CD4-positive, alpha-beta T cell treated with Interleukin-10 for 1 hour (primary cell): ENCODE measurements around the gene PFKP.
A peak's percentile ranks its signal among the peaks of the same experiment; 100 is the strongest.
"Not testable (repeated sequence)": the region's sequence is repeated elsewhere in the genome, so short reads cannot be mapped to it uniquely, and the experiment has no call there.

Experiments
- DNase-seq: peaks from one replicate; pipeline ENCODE4 v3.0.0-alpha.2; 2020

PFKP gene

DNA sequence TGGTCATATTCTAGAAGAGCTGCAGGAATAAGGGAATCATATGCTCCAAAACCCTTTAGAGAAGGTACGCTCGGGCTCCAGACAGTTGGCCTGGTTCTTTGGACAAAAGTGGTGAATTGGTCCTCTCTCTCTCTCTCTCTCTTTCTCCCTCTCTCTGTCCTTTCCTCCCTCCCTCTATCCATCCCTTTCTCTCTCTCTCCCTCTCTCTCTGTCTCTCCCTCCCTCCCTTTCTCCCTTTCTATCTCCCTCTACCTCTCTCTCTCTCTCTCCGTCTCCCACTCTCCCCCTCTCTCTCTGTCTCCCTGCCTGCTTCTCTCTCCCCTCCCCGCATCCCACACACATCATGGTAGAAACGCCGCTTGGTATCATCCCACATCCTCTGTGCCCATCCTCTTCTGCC, 19.8 kb upstream of the PFKP start:
- no peak for DNase-seq

DNA sequence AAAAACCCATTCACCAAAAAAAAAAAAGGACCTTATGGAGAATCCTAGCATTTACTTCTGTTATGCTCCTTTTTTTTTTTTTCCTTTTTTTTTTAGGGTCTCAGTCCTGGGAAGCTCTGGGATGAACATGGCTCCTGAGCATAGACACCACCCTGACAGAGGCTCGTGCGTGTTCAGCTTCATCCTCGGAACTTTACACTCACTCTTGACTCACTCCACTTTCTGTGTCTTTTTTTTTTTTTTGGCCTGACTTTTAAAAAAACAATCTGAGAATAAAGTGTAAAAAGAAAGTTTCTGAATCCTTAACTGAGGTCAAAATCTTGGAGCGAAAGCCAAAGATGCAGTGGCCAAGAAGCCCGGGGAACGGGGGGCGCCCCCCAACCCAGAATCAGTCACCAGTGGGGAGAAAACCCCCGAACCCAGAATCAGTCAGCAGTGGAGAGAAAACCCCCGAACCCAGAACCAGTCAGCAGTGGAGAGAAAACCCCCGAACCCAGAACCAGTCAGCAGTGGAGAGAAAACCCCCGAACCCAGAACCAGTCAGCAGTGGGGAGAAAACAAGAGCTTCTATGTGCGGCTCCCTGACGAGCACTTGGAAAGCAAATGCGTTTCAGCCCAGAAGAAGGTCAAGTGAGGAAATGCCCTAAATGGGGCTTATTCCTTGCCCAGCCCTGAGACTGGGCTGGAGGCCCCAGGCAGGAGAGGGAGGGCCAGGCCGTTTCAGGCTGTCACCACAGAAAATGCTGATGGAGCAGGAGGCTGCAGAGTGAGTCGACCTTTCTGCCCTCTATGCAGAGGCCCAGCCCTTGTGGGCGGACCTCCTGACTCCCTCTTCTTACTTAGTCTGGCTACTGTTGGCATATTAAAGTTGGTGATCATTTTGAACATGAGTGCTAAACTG, 19.0 kb upstream of the PFKP start:
- DNase-seq: no peak

DNA sequence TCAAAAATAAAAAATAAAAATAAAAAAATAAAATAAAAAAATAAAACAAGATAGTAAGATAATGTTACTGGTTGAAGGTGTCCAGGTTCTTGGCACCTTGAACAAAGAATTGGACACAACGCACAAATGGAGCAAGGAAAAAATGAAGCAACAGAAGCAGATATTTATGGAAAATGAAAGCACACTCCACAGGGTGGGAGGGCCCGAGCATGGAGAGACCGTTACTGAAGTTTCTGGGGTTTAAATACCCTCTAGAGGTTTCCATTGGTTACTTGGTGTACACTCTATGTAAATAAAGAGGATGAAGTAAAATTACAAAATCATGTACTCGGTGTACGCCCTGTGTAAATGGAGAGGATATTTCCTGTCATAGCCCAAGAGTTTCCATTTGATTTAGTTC, 15.7 kb upstream of the PFKP start:
- no peak for DNase-seq

DNA sequence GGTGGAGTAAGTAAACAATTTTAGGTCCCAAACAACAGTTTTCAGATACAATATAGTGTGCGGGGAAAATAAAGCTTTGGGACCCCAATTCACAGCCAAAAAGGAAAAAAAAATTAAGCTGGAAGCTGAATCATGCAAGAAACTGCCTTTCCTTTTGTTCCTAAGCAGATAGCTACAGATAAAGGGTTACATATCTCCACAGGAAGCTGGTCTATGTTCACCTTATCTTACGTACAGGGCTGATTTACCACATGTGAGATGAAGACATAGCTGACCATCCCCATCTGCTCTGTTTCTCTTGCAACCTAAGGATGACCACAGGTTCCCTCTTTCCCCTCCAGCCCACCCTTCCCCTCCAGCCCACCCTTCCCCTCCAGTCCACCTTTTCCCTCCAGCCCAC, 14.2 kb upstream of the PFKP start:
- DNase-seq: no peak

DNA sequence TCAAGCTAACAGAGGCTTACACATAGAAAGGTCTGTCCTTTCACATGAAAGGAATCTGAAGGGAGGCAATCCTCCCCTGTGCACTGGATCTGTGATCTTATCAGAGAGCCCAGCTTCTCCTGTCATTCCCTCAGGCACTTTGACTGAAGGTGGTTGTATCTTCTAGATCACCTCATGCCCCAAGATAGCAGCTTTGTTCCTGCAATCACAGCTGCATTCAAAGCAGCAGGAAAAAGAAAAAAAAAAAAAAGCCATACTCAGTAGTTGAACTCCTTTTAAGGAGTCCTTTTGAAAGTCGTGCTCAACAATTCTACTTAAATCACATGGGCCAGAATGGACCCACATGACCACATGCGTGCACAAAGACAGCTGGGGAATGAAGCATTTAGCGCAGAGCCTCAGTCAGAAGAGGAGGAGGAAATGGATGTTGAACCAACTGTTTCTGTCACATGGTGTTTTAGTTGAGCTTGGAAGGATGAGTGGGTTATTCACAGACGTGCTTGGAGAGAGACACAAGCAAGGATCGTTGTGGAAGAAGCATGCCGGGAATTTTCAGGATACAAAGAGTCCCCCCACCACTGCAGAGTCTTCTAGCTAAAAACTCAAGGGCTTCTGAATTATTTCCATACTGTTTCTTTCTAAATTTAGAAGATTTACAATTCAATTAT, 13.0 kb upstream of the PFKP start:
- no peak for DNase-seq

DNA sequence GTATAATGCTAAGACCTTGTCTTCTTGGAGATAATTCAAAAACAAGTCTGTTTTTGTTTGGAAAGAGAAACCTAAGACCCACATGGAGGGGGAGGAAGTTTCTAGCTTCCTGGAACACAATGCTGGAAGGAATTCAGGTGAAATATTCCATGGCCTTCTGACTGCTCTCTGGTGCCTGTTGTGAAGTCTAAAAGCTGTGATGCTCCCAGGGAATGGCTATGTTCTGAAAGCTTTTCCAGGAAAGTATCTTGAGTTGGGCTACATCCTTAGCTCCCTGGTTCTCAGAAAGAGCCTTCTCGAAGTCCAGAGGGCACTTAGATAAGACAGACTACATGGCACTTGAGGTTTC, 12.5 kb upstream of the PFKP start:
- no peak for DNase-seq

DNA sequence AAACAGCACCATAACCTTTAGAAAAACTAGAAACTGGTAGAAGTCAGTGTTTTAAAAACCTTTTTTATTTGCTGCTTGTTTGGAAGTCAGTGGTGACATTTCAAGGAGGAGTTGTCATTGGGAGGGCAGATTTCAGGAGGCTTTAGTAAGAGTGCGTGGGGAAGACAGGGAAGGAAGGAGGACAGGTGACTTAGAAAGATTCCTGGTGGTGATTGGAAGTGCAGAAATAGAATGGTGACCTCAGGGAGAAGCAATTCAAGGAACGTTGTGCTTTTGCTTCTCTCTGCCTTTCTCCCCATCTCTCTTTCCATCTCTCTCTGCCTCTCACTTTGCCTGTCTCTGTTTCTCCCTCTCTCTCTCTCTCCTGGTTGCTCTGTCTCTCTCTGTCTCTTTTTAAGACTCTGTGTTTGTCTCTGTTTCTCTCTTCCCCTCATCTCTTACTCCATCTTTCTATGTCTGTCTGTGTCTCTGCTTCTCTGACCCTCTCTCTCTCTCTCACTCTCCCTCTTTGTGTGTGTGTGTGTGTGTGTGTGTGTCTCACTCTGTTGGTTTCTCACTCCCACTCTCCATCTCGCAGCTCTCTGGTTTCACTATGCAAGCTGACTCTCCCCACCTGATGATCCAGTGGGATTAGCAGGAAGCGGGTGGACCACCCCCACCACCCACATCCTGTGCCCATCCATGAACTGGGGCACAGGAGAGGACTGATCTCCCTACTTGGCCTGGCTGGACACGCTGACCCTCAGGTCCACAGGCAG, 10.9 kb upstream of the PFKP start:
- no peak for DNase-seq

DNA sequence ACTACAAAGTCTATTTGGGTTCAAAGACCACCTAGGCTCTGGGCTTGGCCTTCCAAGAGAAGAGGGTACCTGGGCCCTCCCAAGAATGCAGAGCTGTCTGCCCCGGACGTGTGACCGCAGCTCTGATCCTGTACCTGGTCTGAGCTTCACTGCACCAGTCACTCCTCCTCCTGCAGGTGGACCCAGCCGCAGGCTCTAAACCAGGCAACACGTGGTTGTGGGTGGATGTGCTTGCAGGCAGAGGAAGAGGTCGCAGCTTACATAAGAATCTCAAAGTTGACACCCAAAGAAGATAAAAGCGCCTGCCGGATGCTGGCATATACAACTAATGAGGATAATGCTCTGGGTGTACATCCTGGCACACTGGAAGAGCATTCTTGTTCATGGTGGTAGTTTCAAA, 9.4 kb upstream of the PFKP start:
- peak; percentile 20 for DNase-seq

DNA sequence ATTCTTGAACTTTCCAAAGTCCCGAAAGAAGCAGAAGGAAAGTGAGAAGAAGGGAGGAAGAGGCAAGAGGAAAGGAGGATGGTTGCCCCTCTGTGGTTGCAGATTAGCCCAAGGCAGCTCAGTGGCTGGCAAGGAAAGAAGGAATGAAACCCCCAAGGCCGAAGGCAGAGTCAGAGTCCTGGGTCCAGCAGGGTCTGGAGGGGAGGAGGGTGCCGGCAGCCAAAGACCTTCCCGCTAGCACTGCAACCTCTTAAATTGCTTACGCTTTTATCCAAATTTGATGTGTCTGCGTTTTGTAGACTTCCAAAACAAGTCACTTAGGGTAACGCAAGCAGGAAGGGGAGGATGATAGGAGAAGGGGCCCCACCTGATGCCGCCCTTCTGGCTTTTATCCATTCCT, 7.4 kb upstream of the PFKP start:
- no peak for DNase-seq

DNA sequence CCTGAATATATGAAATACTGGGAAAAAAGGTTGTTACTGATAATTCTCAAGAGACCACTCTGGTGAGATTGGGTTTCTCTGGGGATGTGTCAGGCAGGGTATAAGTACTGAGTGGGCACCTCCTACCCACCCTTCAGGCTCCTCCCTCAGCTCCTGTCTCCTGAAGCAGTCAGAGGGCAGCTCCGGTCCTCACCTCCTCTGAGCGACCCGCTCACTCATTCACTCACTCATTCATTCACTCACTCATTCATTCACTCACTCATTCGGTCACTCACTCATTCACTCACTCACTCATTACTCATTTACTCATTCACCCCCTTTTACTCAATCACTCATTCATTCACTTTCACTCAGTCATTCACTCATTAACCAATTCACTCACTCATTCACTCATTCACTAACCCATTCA, 6.9 kb upstream of the PFKP start:
- DNase-seq: no peak

DNA sequence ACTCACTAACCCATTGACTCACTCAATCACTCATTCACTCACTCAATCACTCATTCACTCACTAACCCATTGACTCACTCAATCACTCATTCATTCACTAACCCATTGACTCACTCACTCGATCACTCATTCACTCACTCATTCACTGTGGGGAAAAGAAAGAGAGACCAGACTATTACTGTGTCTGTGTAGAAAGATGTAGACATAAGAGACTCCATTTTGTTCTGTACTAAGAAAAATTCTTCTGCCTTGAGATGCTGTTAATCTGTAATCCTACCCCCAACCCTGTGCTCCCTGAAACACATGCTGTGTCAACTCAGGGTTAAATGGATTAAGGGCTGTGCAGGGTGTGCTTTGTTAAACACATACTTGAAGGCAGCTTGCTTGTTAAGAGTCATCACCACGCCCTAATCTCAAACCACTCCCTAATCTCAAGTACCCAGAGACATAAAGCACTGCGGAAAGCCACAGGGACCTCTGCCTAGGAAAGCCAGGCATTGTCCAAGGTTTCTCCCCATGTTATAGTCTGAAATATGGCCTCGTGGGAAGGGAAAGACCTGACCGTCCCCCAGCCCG, 5.9 kb upstream of the PFKP start:
- not testable (repeated sequence) for DNase-seq

DNA sequence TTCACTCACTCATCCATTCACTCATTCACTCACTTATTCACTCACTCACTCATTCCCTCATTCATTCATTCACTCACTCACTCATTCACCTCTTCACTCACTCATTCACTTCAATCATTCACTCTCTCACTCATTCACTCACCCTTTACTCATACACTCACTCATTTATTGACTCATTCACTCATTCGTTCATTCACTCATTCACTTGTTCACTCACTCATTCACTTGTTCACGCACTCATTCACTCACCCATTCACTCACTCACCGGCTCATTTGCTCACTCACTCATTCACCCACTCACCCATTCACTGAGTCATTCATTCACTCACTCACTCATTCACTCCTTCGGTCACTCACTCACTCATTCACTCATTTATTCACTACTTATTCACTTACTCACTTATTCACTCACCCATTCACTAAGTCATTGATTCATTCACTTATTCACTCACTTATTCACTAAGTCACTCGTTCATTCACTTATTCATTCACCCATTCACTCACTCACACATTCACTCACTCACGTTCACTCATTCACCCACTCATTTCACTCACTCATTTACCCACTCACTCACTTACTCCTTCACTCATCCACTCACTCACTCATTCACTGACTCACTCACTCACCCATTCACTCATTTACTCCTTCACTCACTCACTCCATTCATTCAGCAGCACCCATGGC, 4.7 kb upstream of the PFKP start:
- DNase-seq: no peak

DNA sequence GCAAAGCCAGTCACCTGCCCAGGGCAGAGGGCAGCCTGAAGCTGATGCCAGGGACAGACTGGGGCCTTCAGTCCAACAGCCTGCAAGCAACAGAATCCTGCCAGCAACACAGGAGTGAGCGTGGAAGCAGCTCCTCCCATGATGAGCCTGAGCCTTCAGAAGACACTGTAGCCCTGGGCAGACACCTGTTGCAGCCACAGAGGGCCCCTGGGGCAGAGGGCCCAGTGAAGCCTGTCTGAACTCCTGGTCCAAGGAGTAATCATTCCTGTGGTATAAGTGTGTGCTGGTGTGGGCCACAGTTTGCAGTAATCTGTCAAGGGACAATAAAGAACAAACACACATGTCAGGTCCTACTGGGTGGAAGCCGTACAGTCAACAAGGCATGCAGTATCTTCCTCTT, 2.9 kb upstream of the PFKP start:
- DNase-seq: no peak

DNA sequence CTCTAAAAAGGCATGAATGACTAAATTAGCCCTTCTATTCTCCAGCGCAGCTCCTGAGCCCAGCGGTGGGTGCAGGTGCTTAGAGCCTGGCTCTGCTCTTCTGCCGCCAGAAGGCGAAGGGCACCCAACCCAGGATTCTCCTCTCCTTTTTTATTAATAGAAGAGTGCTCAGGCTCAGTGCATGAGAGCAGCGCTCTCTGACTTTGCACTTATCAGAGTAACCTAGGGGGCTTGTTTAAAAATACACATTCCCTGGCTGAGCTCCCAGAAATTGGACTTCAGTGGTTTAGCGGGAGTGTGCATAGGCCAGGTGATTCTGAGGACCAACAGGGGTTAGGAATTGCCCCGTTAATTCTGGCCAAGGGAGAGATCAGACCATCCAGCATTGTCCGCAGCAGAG, 1.7 kb upstream of the PFKP start:
- DNase-seq: no peak

DNA sequence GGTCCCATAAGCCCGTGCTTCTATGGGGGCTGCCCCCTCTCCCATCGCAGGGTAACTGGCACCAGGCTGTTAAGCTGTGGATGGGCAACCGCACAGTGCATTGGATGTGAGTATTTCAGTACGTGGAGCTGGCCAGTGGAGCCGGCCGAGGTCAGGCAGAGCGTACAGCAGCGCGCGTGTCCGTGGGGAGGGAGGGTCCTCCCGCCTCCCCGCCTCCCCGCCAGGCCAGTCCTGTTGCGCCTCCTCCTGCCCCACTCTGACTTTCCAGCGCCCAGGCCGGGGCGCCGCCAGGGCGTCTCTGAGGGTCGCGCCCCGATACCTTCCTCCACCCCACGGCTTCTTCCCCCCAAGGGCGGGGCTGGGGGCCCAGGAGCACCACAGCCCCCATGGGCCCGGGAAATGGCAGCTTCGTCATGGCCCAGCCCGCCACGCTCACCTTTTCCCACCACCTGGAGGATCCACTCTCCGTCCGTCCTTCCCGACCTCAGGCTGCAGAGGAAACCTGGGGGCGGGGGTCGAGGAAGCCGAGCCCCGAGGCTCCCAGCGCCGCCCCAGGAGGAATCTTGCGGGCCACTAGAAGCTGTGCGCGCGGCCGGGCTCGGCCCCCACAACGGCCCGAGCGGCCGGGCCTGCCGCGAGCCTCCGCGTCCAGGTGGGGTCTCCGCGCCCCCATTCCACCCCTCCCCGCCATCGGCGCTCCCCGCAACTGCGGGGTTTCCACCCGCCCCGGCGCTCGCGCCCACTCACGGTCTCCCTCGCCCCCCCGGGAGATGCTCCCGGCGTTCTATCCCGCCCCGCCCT, 831 bp upstream of the PFKP start:
- no peak for DNase-seq

DNA sequence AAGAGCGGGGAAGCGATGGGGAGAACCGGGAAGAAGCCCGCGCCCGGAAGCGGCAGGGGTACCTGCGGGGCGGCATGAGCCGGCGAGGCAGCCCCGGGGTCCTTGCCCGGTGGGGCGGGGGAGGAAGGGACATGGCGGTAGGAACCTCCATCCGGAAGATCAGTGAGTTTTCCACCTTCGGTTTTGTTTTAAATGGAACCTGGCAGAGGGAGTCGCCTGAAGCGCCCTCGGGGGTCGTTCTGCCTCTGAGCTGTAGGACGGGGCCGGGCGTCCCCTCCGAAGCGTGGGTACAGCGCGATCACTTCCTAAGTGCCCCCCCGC, 471 bp downstream of the PFKP start:
- no peak for DNase-seq

DNA sequence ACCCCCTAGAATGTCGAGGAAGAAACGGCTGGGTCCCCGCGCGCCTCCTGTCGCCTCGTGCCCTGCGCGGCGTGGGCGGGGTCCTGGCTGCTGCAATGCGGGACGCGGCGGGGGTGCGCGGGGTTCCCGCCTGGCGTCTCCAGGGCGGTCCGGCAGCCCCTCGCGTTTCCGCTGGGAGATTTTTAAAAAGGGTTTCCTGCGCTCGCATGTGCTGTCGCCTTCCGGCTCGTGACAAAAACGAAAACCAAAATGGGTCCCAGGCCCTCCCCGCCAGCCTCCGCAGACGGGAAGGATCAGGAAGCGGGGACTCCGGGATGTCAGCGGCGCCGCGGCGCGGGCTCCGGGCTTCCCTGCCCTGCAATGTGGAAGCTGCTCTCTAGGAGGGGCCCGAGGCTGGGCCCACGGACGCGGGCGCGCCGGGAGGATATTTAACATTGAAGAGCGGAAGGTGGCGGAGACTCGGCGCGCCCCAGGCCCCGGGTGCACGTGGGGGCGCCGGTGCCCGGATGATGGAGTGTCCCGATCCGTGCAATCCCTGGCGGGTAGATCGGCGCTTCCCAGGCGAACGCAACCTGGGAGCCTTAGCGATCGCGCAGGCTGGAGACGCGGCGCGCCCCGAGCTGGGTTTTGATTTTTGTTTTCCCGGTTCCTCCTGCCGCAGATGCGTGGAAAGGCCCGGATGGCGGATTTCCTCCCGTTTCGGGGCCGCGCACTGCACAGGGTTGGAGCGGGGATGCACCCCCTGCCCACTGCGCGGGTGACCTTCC, 1.0 kb downstream of the PFKP start:
- peak; percentile 55 for DNase-seq

DNA sequence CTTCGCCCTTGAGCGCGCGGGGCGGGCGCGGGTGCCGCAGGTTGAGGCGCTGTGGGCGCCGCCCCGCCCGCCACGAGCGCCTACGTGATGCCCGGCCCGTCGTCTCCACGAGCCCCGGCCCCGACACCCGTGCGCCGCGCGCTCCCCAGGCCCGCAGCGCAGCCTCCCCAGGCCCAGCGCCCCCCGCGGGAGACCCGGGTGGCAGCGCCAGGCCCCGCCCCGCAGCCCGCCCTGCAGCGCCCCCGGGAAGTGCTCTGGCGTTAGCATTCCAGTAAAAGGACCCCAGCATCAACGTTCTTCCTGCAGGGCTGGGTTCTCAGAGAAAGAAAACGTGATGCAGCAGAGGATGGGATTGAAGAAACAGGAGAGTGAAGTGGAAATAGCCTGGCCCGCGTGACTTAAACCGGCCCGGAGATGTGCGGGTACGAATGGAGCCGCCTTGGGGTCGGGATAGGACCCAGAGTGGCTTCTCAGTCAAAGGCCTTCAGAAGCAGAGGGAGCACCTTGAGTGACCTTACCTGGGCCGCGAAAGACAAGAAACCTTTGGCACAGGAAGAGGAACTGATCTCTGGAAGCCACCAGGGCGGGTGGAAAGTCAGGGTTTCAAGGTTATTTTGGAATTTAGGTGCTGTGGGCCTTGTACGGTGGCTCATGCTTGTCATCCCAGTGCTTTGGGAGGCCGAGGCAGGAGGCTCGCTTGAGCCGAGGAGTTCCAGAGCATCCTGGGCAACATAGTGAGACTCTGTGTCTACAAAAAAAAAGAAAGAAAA, 1.8 kb downstream of the PFKP start:
- DNase-seq: peak; percentile 14

DNA sequence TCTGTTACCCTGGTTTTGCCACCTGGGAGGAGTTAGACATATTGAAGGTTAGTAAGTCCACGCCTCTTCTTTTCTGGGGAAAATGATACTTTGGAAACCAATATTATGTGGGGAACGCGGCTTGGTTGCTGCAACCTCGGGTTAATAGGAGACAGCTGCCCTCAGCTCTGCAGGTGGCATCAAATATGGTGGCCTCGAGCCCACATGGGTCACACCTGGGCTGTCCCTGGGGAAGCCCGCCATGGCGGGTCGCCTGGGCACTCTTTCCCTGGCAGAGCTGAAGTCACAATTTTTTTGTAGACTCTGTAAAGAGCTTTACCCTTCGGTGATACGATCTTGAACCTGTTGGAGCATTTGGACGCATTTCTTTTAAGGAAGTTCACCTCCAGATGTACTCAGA, 2.5 kb downstream of the PFKP start:
- no peak for DNase-seq

DNA sequence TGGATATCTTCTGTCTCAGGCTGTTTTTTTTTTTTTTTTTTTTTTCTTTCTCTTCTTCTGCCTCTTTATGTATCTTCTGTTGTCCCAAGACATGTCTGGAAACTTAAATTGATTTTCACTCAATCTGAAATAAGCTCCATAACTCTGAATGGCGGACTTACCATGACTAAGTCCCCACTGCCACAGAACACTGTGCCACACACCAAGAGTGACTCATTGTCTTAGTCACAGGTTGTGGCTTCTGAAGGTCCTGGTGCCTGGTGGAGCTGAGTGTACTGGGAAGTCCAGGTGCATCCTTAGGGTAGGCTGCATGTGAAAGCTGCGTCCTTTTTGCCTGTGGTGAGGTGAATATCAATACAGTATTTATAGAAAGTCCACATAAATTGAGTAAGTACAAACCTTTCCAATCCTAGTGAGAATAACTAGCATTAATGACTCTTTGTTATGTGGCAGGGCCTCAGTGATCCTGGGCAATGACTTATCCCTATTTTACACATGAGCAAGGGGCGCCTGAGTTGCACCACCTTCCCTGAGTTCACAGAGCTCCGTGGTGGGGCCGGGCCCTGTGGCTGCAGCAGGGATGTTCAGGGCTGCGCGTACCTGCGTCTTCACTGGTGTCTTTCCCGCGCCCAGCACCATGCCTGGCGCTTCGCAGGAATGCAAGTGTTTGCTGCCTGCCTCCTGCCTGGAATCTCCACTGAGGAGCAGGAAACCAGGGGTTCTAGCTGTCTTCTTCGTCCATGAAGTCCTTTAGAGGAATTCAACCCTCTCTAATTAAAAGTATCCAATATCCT, 4.3 kb downstream of the PFKP start:
- DNase-seq: no peak
